Limb (tissue), 2 donors: Measurements from ENCODE around the gene TMOD2.

Source experiments
- DNase-seq, 2 donors: peaks; one replicate each; pipeline ENCODE4 v3.0.0-alpha.2; 2016; ENCODE audit errors: extremely low spot score in 2 of 2

Gene TMOD2

DNA sequence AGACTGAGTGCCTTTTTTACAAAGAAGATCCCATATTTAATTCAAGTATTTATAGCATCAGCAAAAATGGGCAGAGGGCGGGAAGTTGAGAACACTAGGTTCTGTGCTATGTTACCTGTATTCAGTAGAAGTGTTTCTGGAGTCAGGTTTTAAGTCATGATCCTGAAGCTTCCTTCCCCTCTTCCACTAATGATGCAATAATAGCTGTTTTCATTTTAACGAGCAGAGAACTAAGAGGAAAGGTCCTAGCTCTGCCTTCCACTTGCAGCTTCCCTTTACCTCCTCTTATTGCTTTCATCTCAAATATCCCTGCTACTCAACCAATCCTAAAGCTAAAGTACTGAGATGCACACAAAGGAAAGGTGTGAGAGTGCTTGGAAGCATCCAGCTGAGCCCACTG is 61.2 kb downstream of the TMOD2 start:
- no peak for DNase-seq

DNA sequence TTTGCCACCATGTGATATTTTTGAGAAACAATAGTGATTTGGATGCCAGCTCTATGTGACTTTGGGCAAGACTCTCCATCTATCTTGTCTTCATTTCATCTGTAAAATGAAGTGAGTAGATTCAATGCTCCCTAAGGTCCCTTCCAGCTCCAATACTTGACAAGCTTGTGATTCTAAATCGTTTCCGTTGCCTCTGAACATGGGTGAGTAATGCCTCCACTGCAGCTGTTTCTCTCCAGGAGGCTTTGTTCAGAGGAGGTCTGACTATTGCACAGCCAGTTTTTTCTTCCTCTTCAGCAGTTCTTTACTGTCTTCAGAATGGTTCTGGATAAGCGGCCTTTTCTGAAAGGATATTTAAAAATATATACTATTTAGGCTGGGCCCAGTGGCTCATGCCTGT is 63.2 kb downstream of the TMOD2 start:
- no peak for DNase-seq

DNA sequence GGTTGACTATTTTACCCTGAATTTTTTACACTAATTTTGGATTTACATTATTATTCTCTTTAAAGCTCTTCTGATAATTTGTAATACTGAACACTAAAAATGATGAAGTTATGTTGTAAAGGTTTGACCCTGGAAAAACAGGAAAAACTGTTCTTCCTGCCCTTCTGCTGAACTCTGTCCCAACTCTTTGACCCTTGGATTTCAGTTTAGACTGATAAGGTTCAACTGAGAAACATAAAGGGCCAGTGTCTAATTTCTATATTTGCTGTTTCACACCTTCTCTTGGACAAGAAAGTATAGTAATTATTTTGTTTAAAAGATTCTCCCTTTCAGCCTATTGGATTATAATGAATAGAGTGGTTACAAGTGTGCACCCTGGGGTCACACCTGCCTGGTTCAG is 65.2 kb downstream of the TMOD2 start:
- DNase-seq, result no peak

DNA sequence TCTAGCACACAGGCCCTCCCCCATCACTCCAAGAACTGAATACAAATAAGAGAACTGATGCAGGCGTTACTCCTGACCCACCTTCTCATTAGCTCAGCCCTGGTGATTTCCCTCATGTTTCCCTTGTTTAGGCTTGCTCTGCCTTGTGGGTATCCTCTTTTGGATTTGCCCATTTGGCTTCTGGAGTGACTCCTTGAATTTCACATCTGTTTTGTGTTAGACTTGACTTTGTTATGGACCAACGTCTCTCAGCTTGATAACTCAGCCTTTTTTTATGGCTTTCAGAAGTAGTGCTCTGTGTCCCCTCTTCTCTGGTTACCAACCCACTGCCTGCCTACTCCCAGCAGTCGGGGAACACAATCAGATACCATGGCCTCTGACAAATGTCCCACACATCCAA is 66.8 kb downstream of the TMOD2 start:
- DNase-seq, result no peak

DNA sequence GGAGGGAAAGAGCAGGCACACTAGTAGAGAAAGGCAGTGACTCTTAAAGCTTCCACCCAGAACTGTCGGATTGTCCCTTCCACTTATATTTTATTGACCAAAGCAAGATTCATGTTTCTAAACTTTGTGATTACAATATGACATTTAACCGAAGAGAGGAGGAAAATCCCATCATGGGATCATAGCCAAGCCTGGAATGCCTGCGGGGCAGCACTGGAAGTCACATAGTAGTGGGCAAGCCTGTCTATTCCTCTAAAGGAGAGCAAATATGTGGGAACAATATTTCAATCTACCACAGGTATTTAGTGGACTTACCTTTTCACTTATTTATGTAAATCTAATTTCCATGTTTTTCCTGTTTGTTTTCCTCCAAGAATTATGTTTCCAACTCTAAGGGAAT is 74.3 kb downstream of the TMOD2 start:
- no peak for DNase-seq

DNA sequence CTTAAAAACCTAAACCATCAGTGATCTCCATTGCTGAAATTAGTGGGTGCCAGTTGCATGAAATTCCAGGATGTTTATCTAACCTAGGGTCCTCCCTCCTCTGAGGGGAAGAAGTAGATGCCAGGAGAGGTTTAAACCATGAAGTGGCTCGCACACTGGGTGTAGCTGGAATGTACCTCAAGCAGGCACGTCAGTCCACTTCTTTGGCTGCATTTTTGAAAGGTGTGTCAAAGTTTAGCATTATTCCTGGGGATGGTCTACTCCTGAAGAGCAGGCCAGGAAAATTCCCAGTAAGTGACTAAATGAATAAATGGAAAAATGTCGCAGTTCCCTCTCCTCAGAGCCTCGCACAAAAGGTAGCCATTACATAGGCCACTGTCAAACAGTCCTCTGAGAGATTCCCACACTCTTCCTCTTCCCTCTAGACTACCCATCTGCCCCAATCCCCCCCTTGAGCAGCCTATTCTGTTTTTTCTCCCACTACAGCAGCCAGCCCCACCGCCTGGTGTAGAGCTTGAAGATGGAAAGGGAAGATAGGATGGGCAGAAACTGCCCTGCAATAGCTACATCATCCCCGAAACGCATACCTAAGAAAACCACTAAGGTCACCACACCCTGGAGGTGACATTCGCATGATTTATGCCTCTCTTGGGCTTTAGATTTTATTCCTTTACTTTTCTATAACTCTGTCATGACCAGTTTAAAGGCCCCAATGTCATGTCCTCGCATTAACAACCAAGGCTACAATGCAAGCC is 77.4 kb downstream of the TMOD2 start:
- no peak for DNase-seq

DNA sequence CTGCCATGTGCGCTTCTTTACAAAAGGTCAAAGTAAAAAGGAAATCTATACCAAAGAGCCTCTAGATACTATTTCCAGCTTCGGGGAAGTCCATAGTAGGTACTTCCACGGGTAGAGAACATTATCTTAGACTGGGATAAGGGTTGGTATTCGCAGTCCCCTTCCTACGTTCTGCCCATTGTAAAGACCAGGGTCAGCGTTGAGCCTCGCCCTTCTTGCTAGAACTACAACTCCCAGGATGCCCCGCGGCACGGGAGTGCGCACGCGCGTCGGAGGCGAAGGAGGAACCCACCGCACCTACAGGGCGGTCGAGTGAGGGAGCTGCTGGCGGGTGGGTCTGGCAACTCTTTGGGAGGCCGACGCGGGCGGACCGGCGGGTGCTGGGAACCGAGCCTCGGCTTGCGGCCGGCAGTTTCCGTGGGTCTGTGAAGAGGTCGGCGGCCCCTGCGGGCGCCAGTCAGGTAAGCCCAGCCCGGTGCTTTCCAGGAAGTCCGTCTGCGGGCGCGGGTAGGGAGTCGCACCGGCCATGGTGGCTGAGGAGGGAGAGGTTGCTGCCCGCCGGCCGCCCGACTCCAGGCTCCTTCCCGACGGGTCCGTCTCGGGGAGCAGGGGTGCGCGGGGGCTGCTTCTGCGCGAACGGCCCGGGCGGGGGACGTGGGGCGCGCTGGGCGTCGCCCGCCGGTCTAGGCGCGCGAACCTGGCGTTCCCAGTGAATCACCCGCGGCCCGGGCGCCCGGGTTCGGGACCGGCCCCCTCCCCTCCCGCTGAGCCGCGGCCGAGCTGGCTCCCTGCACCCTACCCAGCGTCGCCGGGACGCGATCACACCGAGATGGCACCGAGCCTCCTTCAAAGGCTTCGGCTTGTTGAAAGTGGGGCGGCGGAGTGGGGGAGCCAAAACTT is 78.2 kb downstream of the TMOD2 start, which contains the start of gene TMOD3:
Gene TMOD3 (plus strand): TSS at position 278 of the 900 bp plus-strand sequence. CDS start 33,232 bp downstream, outside the sequence.
- DNase-seq, result peak; percentile 86 to 98

DNA sequence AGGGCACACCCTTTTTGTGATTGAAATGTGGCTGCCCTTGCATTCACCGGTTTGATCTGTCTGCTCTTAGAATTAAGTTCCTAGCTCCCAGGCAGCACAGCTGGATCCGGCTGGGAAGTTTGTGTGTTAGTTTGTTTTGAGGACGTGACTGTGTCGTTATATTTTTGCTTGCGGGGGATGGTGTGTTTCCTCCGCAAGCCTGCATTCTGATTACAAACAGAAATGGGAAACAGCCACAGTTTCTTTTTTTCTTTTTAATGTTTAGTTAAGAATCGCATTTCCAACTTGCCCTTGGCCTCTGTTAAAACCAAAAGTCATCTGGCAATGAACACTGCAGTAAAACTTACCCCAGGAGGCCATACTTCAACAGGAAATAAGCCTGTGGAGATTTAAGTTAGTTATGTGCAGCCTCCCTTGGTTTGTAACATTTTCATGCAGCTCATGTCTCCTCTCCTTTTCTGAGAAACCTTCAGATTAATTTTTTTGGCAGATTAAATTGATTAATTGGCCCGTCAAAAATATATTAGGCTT is 78.9 kb downstream of the TMOD2 start:
- DNase-seq, result peak in 1 of 2 donors; percentile 51

DNA sequence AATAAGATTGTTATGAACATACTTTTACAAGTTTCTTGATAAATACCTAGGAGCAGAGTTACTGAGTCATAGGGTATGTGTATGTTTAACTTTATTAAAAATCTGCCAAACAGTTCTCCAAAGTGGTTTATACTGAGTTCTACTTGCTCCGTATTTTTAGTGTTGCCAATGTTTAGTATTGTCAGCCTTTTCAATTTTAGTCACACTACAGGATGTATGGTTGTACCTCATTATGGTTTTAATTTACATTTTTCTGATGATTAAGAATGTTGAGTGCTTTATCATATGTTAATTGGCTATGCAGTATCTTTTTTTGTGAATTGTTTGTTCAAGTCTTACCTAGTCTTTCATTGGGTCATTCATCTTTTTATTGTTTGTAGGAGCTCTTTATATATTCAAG is 82.4 kb downstream of the TMOD2 start:
- DNase-seq, result no peak

DNA sequence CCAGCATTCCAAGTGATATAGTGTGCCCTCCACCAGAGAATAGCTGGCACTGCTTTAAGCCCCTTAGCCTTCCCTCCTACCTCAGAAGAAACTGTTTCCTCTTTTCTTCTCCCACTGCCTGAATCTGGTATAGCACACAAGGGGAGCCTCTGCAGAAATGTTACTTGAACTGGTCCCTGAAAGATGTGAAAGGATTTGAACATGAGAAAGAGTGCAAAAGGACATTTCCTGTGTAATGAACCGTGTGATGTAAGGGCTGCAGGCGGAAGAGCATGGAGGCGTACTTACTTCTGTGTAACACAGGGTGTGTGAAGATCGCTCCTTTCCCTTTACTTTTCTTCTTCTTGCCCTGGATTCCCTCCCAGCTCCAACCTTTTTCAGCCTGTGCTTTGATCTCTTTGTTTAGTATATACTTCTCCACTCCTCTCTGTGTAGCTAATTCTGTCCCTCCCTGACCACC is 86.4 kb downstream of the TMOD2 start:
- no peak for DNase-seq

DNA sequence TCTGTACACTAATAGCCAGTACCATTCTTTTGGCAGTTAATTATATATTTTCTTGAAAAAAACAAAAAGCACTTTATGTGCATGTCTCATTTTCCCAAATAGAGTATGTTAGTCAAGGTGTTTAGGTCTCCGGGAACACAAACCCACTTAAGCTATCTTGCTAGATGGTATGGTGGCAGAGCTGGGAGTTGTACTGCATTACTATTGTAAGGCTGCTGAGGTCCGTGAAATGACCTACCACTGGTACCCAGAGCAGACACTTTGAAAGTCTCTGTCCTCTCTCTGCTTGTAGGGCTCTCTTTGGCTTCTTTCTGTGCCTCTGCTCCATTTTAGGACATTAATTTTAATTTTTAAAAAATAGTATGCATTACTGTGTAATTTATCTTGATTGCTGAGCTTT is 86.9 kb downstream of the TMOD2 start:
- DNase-seq, result no peak

DNA sequence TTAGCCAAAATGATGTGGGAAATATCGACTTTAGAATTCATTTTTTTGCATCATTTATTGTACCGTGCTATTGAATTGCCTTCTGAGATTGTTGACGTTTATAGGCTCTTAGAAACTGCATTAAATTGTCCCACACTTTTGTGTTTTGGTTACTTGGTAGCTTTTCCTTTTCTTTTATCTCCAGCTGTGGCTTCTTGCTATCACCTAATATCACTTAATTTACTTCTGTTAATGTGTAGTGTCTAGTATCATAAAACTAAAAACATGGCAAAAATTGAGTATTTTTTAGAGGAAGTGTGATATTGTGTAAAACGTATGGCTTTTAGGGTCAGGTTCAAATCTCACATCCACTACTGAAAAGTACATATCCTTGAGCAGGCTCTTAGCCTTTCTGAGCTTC is 89.3 kb downstream of the TMOD2 start:
- DNase-seq, result no peak

DNA sequence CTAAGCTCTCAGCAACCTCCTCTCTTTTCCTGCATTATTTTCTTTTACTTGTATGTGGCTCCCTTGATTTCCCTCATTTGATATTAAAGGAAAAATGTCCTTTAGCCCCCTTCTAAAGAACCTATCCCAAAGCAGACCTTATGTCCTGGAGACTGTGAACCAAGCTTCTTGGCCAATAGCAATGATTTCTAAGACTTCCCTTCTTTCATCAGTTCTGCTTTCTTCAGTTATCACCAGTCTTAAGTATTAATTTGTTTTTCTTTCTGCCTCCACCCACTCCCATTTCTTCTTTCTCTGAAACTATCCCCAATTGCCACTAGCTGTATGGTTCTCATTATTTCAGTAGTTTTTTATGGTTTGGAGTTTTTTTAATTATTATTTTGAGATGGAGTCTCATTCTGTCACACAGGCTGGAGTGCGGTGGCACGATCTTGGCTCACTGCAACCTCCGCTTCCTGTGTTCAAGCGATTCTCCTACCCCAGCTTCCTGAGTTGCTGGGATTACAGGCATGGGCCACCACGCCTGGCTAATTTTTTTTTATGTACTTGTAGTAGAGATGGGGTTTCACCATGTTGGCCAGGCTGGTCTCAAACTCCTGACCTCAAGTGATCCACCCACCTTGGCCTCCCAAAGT is 90.1 kb downstream of the TMOD2 start:
- no peak for DNase-seq

DNA sequence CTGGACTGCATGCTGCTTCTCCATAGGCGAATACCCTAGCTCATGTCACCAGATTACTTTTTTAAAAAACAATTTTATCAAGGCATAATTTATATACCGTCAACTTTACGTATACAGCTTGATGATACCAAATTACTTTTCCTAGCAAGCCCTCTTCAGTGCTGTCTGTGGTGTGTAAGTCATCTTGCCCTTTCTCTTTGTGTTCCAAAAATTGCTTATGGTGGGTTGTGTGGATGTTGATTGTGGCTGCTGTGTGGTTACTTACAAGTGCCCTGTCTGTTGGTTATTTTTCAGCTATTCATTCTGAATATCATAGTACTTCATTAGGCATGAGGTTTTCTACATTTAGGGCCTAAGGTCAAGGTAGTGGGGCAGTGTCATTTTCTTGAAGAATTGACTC is 90.9 kb downstream of the TMOD2 start:
- no peak for DNase-seq

DNA sequence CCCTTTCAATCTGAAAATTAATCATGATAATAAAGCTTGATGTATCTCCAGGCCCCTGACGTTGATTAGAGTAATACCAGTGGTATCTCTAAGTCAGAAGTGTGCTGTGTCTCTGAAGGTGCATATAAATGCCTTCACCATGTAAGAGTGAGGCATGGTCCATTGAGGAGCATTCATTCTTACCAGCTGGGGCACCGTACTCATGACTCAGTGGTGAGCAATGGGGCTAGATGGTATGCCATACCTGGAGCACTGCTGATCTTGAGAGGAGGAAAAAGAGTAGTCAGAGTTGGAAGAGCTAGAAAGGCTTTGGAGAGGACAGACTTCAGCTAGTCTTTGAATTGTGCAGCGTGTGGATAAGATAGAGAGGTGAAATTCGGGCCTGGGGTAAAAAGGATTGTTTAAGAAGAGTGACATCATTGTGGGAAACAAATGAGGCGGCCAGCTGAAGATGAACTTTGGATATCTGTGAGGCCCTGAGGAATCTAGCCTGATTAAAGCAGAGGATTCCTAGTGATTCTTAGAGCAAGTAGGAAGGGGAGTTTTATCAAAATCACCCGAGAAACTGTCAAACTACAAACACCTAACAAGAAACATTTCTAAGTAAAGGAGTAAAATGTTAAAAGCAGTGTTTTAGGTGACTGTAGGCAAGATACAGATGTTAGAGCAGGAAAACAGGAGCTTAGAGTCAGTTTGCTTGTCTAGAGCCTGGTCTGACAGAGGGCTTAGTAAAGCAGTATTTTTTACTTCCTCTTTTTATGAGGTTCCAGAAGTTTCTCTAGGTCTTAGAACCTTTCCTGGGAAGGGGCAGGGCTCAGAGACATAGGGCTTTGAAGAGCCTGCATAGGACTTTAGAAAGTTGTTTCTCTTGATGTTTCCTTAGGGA is 91.7 kb downstream of the TMOD2 start:
- no peak for DNase-seq

DNA sequence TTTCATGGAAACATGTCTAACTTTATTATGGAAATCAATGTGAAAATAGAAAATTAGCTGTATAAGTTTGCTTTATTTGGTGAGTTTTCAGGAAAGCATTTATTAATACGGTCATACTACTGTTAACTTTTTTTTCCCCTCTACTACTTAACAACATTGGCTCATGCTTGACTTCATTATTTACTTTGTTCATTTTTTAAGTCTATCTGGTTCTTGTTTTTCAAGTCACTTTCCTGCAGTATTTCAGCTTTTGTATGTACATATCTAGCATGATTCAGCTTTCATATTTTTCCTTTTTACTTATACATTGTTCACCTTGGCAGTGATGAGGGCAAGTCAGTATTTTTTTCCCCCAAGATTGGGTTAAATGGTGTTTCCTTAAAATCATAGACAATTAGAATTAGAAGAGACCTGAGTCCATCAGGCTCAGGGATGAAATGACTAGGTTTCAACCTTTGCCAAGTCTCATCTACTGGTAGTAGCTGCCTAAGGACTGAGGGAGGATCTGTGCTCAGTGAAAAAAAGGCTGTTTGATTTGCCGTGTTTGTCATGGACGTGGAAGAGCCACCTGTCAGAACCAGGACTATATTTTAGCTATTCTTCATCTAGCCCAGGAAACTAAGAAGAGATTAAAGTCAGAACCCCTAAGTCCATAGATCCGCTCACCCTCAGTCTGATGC is 93.5 kb downstream of the TMOD2 start:
- no peak for DNase-seq

DNA sequence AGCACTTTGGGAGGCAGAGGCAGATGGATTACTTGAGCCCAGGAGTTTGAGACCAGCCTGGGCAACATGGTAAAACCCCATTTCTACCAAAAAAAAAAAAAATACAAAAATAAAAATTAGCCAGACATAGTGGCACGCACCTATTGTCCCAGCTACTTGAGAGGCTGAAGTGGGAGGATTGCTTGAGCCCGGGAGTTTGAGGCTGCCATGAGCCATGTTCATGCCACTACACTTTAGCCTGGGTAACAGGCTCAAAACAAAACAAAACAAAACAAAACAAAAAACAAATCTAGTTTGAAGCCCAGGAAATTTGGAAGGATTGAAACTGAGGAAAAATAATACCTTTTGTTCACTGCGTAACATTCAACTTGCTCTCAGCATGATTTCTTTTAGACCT is 94.7 kb downstream of the TMOD2 start:
- DNase-seq, result no peak

DNA sequence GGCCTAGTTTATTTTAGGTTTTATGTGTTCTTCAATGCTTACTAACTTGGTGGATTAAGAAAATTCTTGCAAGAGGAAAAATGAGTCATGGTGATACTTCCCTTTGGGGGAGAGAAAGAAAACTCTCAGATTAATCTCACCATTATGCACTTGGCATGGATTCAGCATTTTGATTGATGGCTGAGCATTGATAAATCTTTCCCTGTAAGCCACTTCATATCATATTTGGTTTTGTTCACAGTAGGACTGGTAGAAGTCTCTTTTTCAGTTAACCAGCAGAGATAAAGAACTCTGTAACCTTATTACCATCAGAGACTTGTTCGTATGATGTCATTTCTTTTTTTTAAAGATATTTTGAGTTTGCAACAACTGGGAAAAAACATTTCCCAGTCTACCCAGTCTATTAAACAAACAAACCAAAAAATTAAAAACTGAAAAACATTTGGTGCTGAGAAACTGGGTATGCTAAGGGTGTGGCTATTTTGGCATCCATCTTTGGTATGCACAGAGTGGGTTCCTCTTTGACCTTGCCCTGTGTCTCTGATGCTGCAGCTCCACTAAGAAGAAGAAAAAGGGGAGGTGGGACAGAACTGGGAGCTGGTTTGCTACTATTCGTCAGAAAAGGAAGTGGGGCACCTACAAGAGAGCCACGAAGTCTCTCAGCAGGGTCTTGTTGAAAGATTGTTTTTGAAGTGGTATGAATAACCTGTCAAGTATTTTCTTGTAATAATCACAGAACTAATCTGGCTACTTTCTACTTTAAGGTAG is 95.2 kb downstream of the TMOD2 start:
- DNase-seq, result no peak

DNA sequence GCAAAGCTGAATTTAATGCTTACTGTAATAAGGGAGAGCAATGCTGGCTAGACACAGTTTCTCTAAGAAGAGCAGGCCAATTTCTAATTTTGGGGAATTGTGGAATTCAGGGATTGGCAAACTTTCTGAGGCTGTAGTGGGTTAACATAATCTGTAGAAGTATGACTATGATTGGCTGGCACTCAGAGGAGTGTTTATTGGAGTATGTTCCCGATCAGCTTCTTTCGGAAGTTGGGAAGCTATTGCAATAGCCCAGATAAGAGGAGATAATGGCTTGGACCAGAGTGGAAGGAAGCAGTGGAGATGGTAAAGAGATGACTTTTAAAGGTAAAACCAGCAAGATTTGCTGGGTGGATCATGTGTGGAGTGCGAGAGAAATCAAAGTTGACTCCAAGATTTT is 97.4 kb downstream of the TMOD2 start:
- DNase-seq, result no peak

DNA sequence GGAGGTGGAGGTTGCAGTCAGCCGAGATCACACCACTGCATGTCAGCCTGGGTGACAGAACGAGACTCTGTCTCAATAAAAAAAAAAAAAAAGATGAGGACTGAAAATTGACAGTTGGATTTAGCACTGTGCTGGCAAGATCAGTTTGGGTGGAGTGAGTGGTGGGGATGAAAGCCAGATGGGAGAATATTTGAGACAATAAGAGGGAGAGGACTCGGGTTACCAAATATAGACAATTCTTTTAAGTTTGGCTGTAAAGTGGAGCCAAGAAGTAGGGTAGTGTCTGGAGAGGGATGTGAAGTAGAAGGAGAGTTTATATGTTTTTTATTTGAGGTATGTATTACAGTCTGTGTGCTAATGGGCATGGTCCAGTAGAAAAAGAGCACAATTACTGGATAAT is 98.5 kb downstream of the TMOD2 start:
- no peak for DNase-seq
